SK-N-MC (cell line): Measurements from ENCODE around the gene KIF26B.
"Not testable (repeated sequence)": the region's sequence is repeated elsewhere in the genome, so short reads cannot be mapped to it uniquely, and the experiment has no call there.

Experiments
- DNase-seq: peaks from one replicate; pipeline ENCODE4 v3.0.0-alpha.2; 2011; ENCODE audit warnings: low read depth, low spot score
- H3K27ac ChIP-seq: fragments of 200-600 bp; sonication (generic); 2 replicates; pipeline ENCODE4 v1.5.1; 2016; ENCODE audit warnings: mixed run types
- H3K36me3 ChIP-seq: fragments of 200-600 bp; sonication (generic); 2 replicates; pipeline ENCODE4 v1.6.1; 2017; ENCODE audit warnings: antibody characterized with exemption, low read length, mixed read lengths; ENCODE audit not compliant: insufficient read depth
- H3K4me3 ChIP-seq: fragments of 200-600 bp; sonication (generic); 2 replicates; pipeline ENCODE4 v1.5.1; 2016
- H3K9ac ChIP-seq: fragments of 200-600 bp; sonication (generic); 2 replicates; pipeline ENCODE4 v1.8.0; 2017; ENCODE audit warnings: mixed run types, mixed read lengths; ENCODE audit not compliant: insufficient read length
- H3K9me3 ChIP-seq: fragments of 200-600 bp; sonication (generic); 2 replicates; pipeline ENCODE4 v1.6.1; 2017; ENCODE audit warnings: low read depth, mild to moderate bottlenecking, antibody characterized with exemption, low read length, moderate library complexity, mixed read lengths
- EZH2 ChIP-seq: fragments of 200-600 bp; sonication (generic); IDR thresholded peaks from one replicate; pipeline ENCODE4 v1.6.1; 2017; ENCODE audit warnings: antibody characterized with exemption
- FOXP2 ChIP-seq: optimal IDR thresholded peaks from 2 replicates; pipeline ENCODE3; 2011; ENCODE audit warnings: mild to moderate bottlenecking, moderate library complexity; ENCODE audit not compliant: insufficient read depth; ENCODE audit errors: extremely low read length, control extremely low read depth
- POLR2AphosphoS5 ChIP-seq: IDR thresholded peaks from 2 replicates; pipeline ENCODE4 v1.6.1; 2012; ENCODE audit warnings: mild to moderate bottlenecking, low read depth, low read length, borderline replicate concordance

The KIF26B gene

GRCh38 chr1:245710961-245711903 lies 556.4 kb downstream of the KIF26B start:
- DNase-seq: no peak
- Histone ChIP-seq H3K36me3 (no peaks in the 10 kb centered on the region), H3K9ac (no peak overlapping the region)

GRCh38 chr1:245714027-245714426 lies 559.2 kb downstream of the KIF26B start:
- not testable (repeated sequence) for H3K9ac ChIP-seq, H3K9me3 ChIP-seq, H3K36me3 ChIP-seq, H3K27ac ChIP-seq, H3K4me3 ChIP-seq, DNase-seq

More at GRCh38 chr1:245710961-245711903, 556.4 kb downstream of the KIF26B start:
- H3K9me3 ChIP-seq: no peaks in the 10 kb centered on the region
- no peak overlapping the region for H3K27ac ChIP-seq
- no peak overlapping the region for H3K4me3 ChIP-seq
- TF ChIP-seq POLR2AphosphoS5 (no peak), FOXP2 (no peak), EZH2 (no peak)

GRCh38 chr1:245715291-245715701 lies 560.5 kb downstream of the KIF26B start:
- Histone ChIP-seq H3K9ac (no peak overlapping the region), H3K27ac (no peak overlapping the region), H3K9me3 (no peaks in the 10 kb centered on the region), H3K4me3 (no peak overlapping the region), H3K36me3 (no peaks in the 10 kb centered on the region)
- DNase-seq: no peak
- no peak for TF ChIP-seq FOXP2
- no peak for TF ChIP-seq EZH2
- TF ChIP-seq POLR2AphosphoS5: no peak

GRCh38 chr1:245715970-245716369 lies 561.2 kb downstream of the KIF26B start:
- H3K9me3 ChIP-seq: no peaks in the 10 kb centered on the region
- no peak overlapping the region for H3K9ac ChIP-seq
- no peak overlapping the region for H3K27ac ChIP-seq
- TF ChIP-seq POLR2AphosphoS5: no peak
- no peak for TF ChIP-seq EZH2
- no peak for TF ChIP-seq FOXP2
- H3K36me3 ChIP-seq: no peaks in the 10 kb centered on the region
- no peak overlapping the region for H3K4me3 ChIP-seq
- DNase-seq: no peak

- no peaks in the 10 kb centered on the region for H3K9me3 ChIP-seq
- H3K4me3 ChIP-seq: no peak overlapping the region
- DNase-seq: no peak
- no peak overlapping the region for H3K9ac ChIP-seq
- TF ChIP-seq EZH2: no peak
- no peaks in the 10 kb centered on the region for H3K36me3 ChIP-seq
- no peak overlapping the region for H3K27ac ChIP-seq
Observed at GRCh38 chr1:245716561-245716960, 561.8 kb downstream of the KIF26B start.

GRCh38 chr1:245717611-245718010 lies 562.8 kb downstream of the KIF26B start:
- Histone ChIP-seq H3K27ac (no peak overlapping the region), H3K9ac (no peak overlapping the region), H3K9me3 (no peaks in the 10 kb centered on the region), H3K36me3 (no peaks in the 10 kb centered on the region), H3K4me3 (no peak overlapping the region)
- TF ChIP-seq FOXP2 (no peak), EZH2 (no peak), POLR2AphosphoS5 (no peak)
- DNase-seq: no peak

GRCh38 chr1:245718123-245718522 lies 563.3 kb downstream of the KIF26B start:
- no peak overlapping the region for H3K4me3 ChIP-seq
- no peak overlapping the region for H3K9ac ChIP-seq
- no peaks in the 10 kb centered on the region for H3K36me3 ChIP-seq
- H3K27ac ChIP-seq: no peak overlapping the region
- TF ChIP-seq FOXP2 (no peak), EZH2 (no peak), POLR2AphosphoS5 (no peak)
- no peak for DNase-seq
- no peaks in the 10 kb centered on the region for H3K9me3 ChIP-seq

GRCh38 chr1:245718951-245719350 lies 564.2 kb downstream of the KIF26B start:
- no peak overlapping the region for H3K27ac ChIP-seq
- no peak overlapping the region for H3K9ac ChIP-seq
- H3K36me3 ChIP-seq: no peaks in the 10 kb centered on the region
- TF ChIP-seq POLR2AphosphoS5 (no peak), FOXP2 (no peak), EZH2 (no peak)
- no peak for DNase-seq
- H3K9me3 ChIP-seq: no peaks in the 10 kb centered on the region
- H3K4me3 ChIP-seq: no peak overlapping the region

- no peaks in the 10 kb centered on the region for H3K36me3 ChIP-seq
- DNase-seq: no peak
- TF ChIP-seq POLR2AphosphoS5: no peak
- TF ChIP-seq FOXP2: no peak
- no peak for TF ChIP-seq EZH2
- no peaks in the 10 kb centered on the region for H3K9me3 ChIP-seq
- H3K4me3 ChIP-seq: no peak overlapping the region
- no peak overlapping the region for H3K27ac ChIP-seq
- H3K9ac ChIP-seq: no peak overlapping the region
Observed at GRCh38 chr1:245721488-245721887, 566.7 kb downstream of the KIF26B start.

GRCh38 chr1:245728035-245728434 lies 573.2 kb downstream of the KIF26B start:
- not testable (repeated sequence) for H3K9me3 ChIP-seq, H3K4me3 ChIP-seq, H3K27ac ChIP-seq, H3K9ac ChIP-seq, H3K36me3 ChIP-seq, DNase-seq
